Panc1 (cell line): ENCODE data around the gene AOC1.

ENCODE experiments used
- POLR2AphosphoS5 ChIP-seq: IDR thresholded peaks from 2 replicates; pipeline ENCODE4 v1.6.1; 2012; ENCODE audit warnings: mild to moderate bottlenecking, low read depth, low read length, moderate library complexity
- TF ChIP-seq, protein P1 (sequence below): fragments of 450-650 bp; IDR thresholded peaks from 2 replicates; pipeline ENCODE4 v1.5.1; 2017; ENCODE audit warnings: mild to moderate bottlenecking

DNA sequence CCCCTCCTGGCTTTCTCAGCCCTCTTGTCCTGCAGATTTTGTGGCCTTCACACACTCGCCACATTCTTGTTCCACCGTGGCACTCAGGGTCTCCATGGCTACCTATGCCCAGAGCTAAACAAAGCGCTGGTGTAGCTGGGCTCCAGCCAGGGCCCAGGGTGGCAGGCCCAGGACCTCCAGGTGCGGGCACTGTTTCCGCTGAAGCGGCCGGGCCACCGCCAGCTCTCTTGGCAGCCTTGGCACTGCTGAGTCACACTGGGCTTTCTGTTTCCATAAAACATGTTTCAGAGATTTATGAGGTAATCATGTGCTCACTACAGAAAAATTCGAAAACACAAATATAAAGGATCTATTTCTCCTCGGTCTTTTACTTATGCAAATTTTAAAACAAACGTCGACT lies 51.3 kb downstream of the AOC1 start:
- TF ChIP-seq, protein P1, sequence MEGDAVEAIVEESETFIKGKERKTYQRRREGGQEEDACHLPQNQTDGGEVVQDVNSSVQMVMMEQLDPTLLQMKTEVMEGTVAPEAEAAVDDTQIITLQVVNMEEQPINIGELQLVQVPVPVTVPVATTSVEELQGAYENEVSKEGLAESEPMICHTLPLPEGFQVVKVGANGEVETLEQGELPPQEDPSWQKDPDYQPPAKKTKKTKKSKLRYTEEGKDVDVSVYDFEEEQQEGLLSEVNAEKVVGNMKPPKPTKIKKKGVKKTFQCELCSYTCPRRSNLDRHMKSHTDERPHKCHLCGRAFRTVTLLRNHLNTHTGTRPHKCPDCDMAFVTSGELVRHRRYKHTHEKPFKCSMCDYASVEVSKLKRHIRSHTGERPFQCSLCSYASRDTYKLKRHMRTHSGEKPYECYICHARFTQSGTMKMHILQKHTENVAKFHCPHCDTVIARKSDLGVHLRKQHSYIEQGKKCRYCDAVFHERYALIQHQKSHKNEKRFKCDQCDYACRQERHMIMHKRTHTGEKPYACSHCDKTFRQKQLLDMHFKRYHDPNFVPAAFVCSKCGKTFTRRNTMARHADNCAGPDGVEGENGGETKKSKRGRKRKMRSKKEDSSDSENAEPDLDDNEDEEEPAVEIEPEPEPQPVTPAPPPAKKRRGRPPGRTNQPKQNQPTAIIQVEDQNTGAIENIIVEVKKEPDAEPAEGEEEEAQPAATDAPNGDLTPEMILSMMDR = no peak
- no peak for TF ChIP-seq POLR2AphosphoS5
